Sigmoid colon (tissue), 4 donors: ENCODE results near the gene COX14.

Experiments used
- EP300 ChIP-seq, 4 donors: sonication (generic); formaldehyde crosslinking; IDR thresholded peaks; one replicate each; pipeline ENCODE4 v1.6.1; 2017; ENCODE audit warnings: antibody characterized with exemption in 4 of 4
- POLR2A ChIP-seq, 2 donors: fragments of 450-650 bp; IDR thresholded peaks; one replicate each; pipeline ENCODE4 v1.6.1; 2016; ENCODE audit warnings: antibody characterized with exemption in 2 of 2, mild to moderate bottlenecking in 2 of 2, moderate library complexity in 2 of 2
- POLR2AphosphoS5 ChIP-seq, 4 donors: sonication (generic); formaldehyde crosslinking; IDR thresholded peaks; one replicate each; pipeline ENCODE4 v1.6.1; 2017; ENCODE audit warnings: antibody characterized with exemption in 4 of 4
- TF ChIP-seq, protein P1 (sequence below), 4 experiments: fragments of 450-650 bp in 3 of 4; fragments of 200-600 bp in 1 of 4; IDR thresholded peaks; one replicate each; pipeline ENCODE4 v1.5.1; 2016 to 2019; ENCODE audit warnings: antibody characterized with exemption in 4 of 4, mild to moderate bottlenecking in 3 of 4, moderate library complexity in 2 of 4

DNA sequence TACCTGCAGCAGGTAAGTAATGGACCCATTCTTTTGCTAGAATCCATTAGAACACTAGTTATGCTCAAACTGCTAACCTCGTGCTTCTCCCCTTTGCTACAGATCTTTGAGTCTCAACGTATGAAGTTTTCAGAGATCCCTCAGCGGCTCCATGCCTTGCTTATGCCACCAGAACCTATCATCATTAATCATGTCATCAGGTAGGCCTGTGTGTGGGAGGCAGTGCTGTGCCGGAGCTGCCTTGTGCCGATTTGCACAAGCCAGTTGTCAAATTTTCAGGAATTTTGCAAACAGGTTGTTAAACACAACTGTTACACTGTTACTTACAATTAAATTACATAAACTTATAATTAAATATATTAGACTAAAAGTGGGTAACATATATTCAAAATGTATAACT, 21.6 kb upstream of the COX14 start:
- TF ChIP-seq, protein P1, sequence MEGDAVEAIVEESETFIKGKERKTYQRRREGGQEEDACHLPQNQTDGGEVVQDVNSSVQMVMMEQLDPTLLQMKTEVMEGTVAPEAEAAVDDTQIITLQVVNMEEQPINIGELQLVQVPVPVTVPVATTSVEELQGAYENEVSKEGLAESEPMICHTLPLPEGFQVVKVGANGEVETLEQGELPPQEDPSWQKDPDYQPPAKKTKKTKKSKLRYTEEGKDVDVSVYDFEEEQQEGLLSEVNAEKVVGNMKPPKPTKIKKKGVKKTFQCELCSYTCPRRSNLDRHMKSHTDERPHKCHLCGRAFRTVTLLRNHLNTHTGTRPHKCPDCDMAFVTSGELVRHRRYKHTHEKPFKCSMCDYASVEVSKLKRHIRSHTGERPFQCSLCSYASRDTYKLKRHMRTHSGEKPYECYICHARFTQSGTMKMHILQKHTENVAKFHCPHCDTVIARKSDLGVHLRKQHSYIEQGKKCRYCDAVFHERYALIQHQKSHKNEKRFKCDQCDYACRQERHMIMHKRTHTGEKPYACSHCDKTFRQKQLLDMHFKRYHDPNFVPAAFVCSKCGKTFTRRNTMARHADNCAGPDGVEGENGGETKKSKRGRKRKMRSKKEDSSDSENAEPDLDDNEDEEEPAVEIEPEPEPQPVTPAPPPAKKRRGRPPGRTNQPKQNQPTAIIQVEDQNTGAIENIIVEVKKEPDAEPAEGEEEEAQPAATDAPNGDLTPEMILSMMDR (IDR thresholded peaks at IDR 0.05), result no peak
- TF ChIP-seq POLR2AphosphoS5 (IDR thresholded peaks at IDR 0.05) (no peak), POLR2A (IDR thresholded peaks at IDR 0.05) (no peak), EP300 (IDR thresholded peaks at IDR 0.05) (no peak)
